A549 (cell line): ENCODE data around the gene ARMCX4. TPM values are rescaled to one million over a fixed set of nuclear protein-coding genes. Genes with fewer than 3 reads are reported as not detected.

Source experiments
- ATAC-seq, 2 experiments: fragments of 200-7000 bp in 1 of 2; fragments of >200 bp in 1 of 2; cut with Nextera tagmentation in 1 of 2; cut with Tn5 transposase in 1 of 2; 3 replicates each; pipeline versions ENCODE4 v1.8.0 to v1.9.1; 2018 to 2020; ENCODE audit warnings: mild to moderate bottlenecking in 1 of 2, moderate library complexity in 1 of 2
- CTCF ChIA-PET: fragments of 300-600 bp; sonication (Branson Sonifier 250); formaldehyde crosslinking; extraction: SDS; loops from one replicate; lab custom pipeline; 2021; ENCODE audit warnings: antibody characterized with exemption, inconsistent platforms; lab: Yijun Ruan, JAX
- POLR2A ChIA-PET: fragments of 350-600 bp; formaldehyde crosslinking; extraction: SDS; loops from one replicate; lab custom pipeline; 2021; ENCODE audit warnings: antibody characterized with exemption, inconsistent platforms; lab: Yijun Ruan, JAX
- DNase-seq, 2 experiments: peaks; one replicate each; pipeline versions ENCODE4 v3.0.0 to v3.0.0-alpha.2; 2011 to 2016; ENCODE audit warnings: low read depth in 1 of 2, low spot score in 1 of 2
- FAIRE-seq: peaks from 2 replicates; lab custom pipeline; 2011; peaks lifted over from hg19 to GRCh38; lab: Jason Lieb, UNC
- H3K27ac ChIP-seq, 2 experiments: fragments of >200 bp; sonication (Bioruptor Twin); formaldehyde crosslinking; 3 replicates each; pipeline ENCODE4 v1.5.1; 2016 to 2017
- H3K4me1 ChIP-seq: fragments of >200 bp; sonication (Bioruptor Twin); formaldehyde crosslinking; 3 replicates; pipeline ENCODE4 v1.6.1; 2016
- H3K4me2 ChIP-seq: fragments of >200 bp; sonication (Bioruptor Twin); formaldehyde crosslinking; 3 replicates; pipeline ENCODE4 v1.6.1; 2016
- H3K4me3 ChIP-seq: fragments of >200 bp; sonication (Bioruptor Twin); formaldehyde crosslinking; 3 replicates; pipeline ENCODE4 v1.5.1; 2016
- H3K9me3 ChIP-seq: fragments of >200 bp; sonication (Bioruptor Twin); formaldehyde crosslinking; 3 replicates; pipeline ENCODE4 v1.6.1; 2016
- EHMT2 ChIP-seq: fragments of 200-600 bp; sonication (generic); IDR thresholded peaks from 2 replicates; pipeline ENCODE4 v1.6.1; 2016; ENCODE audit warnings: antibody characterized with exemption, low read depth, mild to moderate bottlenecking, moderate library complexity
- EP300 ChIP-seq, 2 experiments: fragments of >200 bp; sonication (Bioruptor Twin); formaldehyde crosslinking; IDR thresholded peaks; 2 replicates in 1 of 2; 3 replicates in 1 of 2; pipeline ENCODE4 v1.6.1; 2016 to 2017
- ESRRA ChIP-seq: fragments of 150-350 bp; IDR thresholded peaks from 2 replicates; pipeline ENCODE4 v1.6.1; 2014; ENCODE audit warnings: mild to moderate bottlenecking, low read length, borderline replicate concordance
- FOXS1 ChIP-seq: fragments of 250-450 bp; sonication (Bioruptor Pico); IDR thresholded peaks from 2 replicates; pipeline ENCODE4 v1.5.0; 2020; ENCODE audit warnings: mild to moderate bottlenecking, moderate library complexity
- GATA3 ChIP-seq: IDR thresholded peaks from 2 replicates; pipeline ENCODE4 v1.6.1; 2012; ENCODE audit warnings: borderline replicate concordance
- HDAC2 ChIP-seq: fragments of 200-600 bp; sonication (generic); IDR thresholded peaks from 2 replicates; pipeline ENCODE4 v1.6.1; 2016
- JUN ChIP-seq, 2 experiments: fragments of >200 bp; sonication (Bioruptor Twin); formaldehyde crosslinking; IDR thresholded peaks; 2 replicates in 1 of 2; 3 replicates in 1 of 2; pipeline ENCODE4 v1.6.1; 2016 to 2017
- KDM1A ChIP-seq: fragments of 200-600 bp; sonication (generic); IDR thresholded peaks from 2 replicates; pipeline ENCODE4 v1.6.1; 2016; ENCODE audit warnings: low read depth, mild to moderate bottlenecking
- MYC ChIP-seq: IDR thresholded peaks from 2 replicates; pipeline ENCODE4 v1.6.1; 2012; ENCODE audit warnings: mild to moderate bottlenecking, inconsistent platforms, low read length, improper control_type of control experiment, borderline replicate concordance
- NPAS2 ChIP-seq: fragments of 250-450 bp; sonication (Bioruptor Pico); IDR thresholded peaks from 2 replicates; pipeline ENCODE4 v1.8.0; 2022; ENCODE audit warnings: mild to moderate bottlenecking, moderate library complexity, borderline replicate concordance
- POLR2A ChIP-seq: IDR thresholded peaks from 2 replicates; pipeline ENCODE4 v1.6.1; 2012; ENCODE audit warnings: mild to moderate bottlenecking, low read length
- POLR2AphosphoS2 ChIP-seq: conservative IDR thresholded peaks from 2 replicates; pipeline ENCODE4 v1.6.1; 2012; ENCODE audit warnings: low read length, improper control_type of control experiment, inconsistent platforms
- RARB ChIP-seq: fragments of 250-450 bp; sonication (Bioruptor Pico); IDR thresholded peaks from 2 replicates; pipeline ENCODE4 v1.8.0; 2021; ENCODE audit warnings: mild to moderate bottlenecking, moderate library complexity
- RCOR1 ChIP-seq: fragments of 150-350 bp; IDR thresholded peaks from 2 replicates; pipeline ENCODE4 v1.6.1; 2014; ENCODE audit warnings: antibody characterized with exemption, low read length, low read depth
- TP53 ChIP-seq: fragments of 250-450 bp; sonication (Bioruptor Pico); IDR thresholded peaks from 2 replicates; pipeline ENCODE4 v1.5.0; 2021; ENCODE audit warnings: mild to moderate bottlenecking, moderate library complexity
- ZFP36 ChIP-seq: fragments of 450-650 bp; IDR thresholded peaks from 2 replicates; pipeline ENCODE4 v1.6.1; 2014; ENCODE audit warnings: borderline replicate concordance; ENCODE audit not compliant: partially characterized antibody
- ZSCAN20 ChIP-seq: fragments of 250-450 bp; sonication (Bioruptor Pico); IDR thresholded peaks from 2 replicates; pipeline ENCODE4 v1.8.0; 2022; ENCODE audit warnings: mild to moderate bottlenecking, moderate library complexity
- WGBS: methylation state at CpG from one replicate; pipeline ENCODE4 v1.1.6; 2017; ENCODE audit errors: missing lambda C conversion rate; 5-methylcytosine and 5-hydroxymethylcytosine counted together
- polyA minus RNA-seq: library from RNA; depleted of rRNA, polyadenylated mRNA; stranded (reverse); fragments of >200 nt; gene quantifications from 2 replicates; pipeline ENCODE4 v1.2.3, GENCODE V29; 2011; rRNA and poly(A)+ RNA removed
- polyA plus RNA-seq, 4 experiments: library from polyadenylated mRNA; depleted of rRNA in 3 of 4; stranded (reverse); fragments of >200 nt; fragmentation: RNase III in 1 of 4; extraction: RNeasy Plus Mini Kit Qiagen cat#74134 plus additional on column Dnase treatment in 1 of 4; gene quantifications; 2 replicates in 3 of 4; 3 replicates in 1 of 4; pipeline ENCODE4 v1.2.3, GENCODE V29; 2011 to 2017
- TF ChIP-seq, protein P1 (sequence below): fragments of 150-350 bp; IDR thresholded peaks from 2 replicates; pipeline ENCODE4 v1.6.1; 2014; ENCODE audit warnings: low read depth, mild to moderate bottlenecking, low read length
- TF ChIP-seq, protein P2 (sequence below): fragments of >200 bp; sonication (Bioruptor Twin); formaldehyde crosslinking; IDR thresholded peaks from 3 replicates; pipeline ENCODE4 v1.6.1; 2016
- TF ChIP-seq, protein P3 (sequence below): fragments of >200 bp; sonication (Bioruptor Twin); formaldehyde crosslinking; IDR thresholded peaks from 3 replicates; pipeline ENCODE4 v1.5.1; 2016
- TF ChIP-seq, protein P4 (sequence below): fragments of >200 bp; sonication (Bioruptor Twin); formaldehyde crosslinking; IDR thresholded peaks from 2 replicates; pipeline ENCODE4 v1.6.1; 2016
- TF ChIP-seq, protein P5 (sequence below): fragments of 250-450 bp; sonication (Bioruptor Pico); IDR thresholded peaks from 2 replicates; pipeline ENCODE4 v1.5.0; 2021; ENCODE audit warnings: mild to moderate bottlenecking, moderate library complexity, borderline replicate concordance
- TF ChIP-seq, protein P6 (sequence below): fragments of 450-650 bp; IDR thresholded peaks from 2 replicates; pipeline ENCODE4 v1.6.1; 2014; ENCODE audit warnings: antibody characterized with exemption
- TF ChIP-seq, protein P7 (sequence below): fragments of 250-450 bp; sonication (Bioruptor Pico); IDR thresholded peaks from 2 replicates; pipeline ENCODE4 v1.5.0; 2020; ENCODE audit warnings: low read depth, mild to moderate bottlenecking, moderate library complexity

The ARMCX4 gene
- 1.3 and 1.4 TPM in 2 replicates for polyA plus RNA-seq (2011; rRNA removed)
- polyA plus RNA-seq (2012; cell fraction: cytosol; rRNA removed), result 0.52 and 1.0 TPM in 2 replicates
- polyA plus RNA-seq (2012; cell fraction: nucleus; rRNA removed), result 0.35 and 1.8 TPM in 2 replicates
- polyA plus RNA-seq (2017; fragmentation: RNase III; extraction: RNeasy Plus Mini Kit Qiagen cat#74134 plus additional on column Dnase treatment), result 1.2 to 2.0 TPM (median 1.6 TPM) in 3 replicates
- 0.58 and 0.95 TPM in 2 replicates for polyA minus RNA-seq

DNA sequence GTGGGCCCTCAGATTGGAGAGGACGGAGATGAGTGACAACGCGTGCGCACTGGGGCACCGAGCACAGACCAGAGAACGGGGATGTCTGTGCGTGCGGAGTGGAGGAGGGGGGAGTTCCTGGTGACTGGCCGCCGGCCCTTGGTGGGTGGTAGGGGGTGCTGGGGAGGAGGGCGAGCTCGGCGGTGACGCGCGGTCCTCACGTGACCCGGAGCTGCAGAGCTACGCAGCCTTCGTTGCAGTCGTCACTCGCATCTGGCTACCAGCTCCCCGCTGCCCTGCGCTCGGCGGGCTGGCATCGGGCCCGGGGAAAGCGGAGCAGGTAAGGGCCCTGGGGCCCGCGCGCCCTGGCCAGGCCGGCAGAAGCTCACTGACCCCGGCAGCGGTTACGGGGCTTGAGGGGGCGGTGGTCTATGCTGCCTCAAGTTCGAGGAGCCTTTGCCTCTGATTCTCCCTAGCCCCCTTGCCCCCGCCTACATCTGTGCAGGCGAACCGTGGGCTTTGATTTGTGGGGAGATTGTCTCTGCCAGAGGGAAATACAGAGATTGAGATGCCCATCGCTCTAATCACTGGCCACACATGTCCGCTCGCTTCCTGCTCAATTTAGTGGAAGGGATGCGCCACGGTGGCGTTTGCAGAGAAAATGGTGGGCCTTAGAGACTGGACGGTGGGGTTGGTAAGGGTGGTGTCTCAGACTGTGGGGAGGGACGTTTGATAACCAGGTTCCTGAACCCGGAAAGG is at the start of gene ARMCX4:
Gene ARMCX4 (plus strand): TSS at position 245 of the 738 bp plus-strand sequence. CDS start 3,134 bp downstream, outside the sequence.
- TF ChIP-seq, protein P1, sequence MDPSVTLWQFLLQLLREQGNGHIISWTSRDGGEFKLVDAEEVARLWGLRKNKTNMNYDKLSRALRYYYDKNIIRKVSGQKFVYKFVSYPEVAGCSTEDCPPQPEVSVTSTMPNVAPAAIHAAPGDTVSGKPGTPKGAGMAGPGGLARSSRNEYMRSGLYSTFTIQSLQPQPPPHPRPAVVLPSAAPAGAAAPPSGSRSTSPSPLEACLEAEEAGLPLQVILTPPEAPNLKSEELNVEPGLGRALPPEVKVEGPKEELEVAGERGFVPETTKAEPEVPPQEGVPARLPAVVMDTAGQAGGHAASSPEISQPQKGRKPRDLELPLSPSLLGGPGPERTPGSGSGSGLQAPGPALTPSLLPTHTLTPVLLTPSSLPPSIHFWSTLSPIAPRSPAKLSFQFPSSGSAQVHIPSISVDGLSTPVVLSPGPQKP, result no peak
- no peak for TF ChIP-seq GATA3
- TF ChIP-seq MYC, result no peak
- no peak for TF ChIP-seq JUN (IDR thresholded peaks at IDR 0.05)
- no peak for TF ChIP-seq ZSCAN20 (CRISPR knock-in tag)
- TF ChIP-seq TP53, result no peak
- TF ChIP-seq POLR2AphosphoS2, result no peak
- Histone ChIP-seq H3K9me3 (no peaks in the 10 kb centered on the region), H3K27ac (no peak within 1 kb of the TSS), H3K4me2 (peak within 1 kb of the TSS; percentile 51), H3K4me1 (no peaks in the 10 kb centered on the region), H3K4me3 (no peak within 1 kb of the TSS)
- ChIA-PET POLR2A (no interaction called here), CTCF (interaction anchor here (1.0 kb wide), 1 partner anchor 22 kb away, joined by 3 read pairs; no protein-coding TSS in a partner anchor)
- no peak for FAIRE-seq
- WGBS, result 76% methylated on average over 30 of the region's 50 CpGs
- no peak for DNase-seq
- peak; percentile 54 to 66; a peak in 4 of 6 replicates for ATAC-seq

DNA sequence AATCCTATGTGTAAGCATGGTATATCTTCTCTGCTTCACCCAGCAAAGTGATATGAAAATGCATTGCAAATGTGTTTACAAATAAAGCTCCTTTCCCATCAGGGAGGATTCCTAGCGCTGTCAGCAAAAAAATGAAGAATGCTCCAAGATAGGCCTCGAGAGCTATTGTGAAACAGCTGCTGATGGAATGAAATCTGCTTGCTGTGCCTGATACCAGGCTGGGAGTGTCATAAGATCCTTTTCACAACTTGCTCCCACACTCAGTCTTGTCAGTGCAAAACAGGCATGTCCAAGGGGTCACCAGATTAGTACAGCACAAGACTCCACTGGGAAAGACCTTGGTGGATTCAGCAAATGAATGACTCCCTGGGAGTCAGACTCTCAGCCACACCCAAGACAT is 43.2 kb upstream of the ARMCX4 start:
- DNase-seq (no peak), FAIRE-seq (peak; percentile 77), ATAC-seq (no peak)
- no peaks in the 10 kb centered on the region for H3K4me1 ChIP-seq
- no peak overlapping the region for H3K4me3 ChIP-seq
- H3K9me3 ChIP-seq, result no peaks in the 10 kb centered on the region
- H3K4me2 ChIP-seq, result no peak overlapping the region
- POLR2A ChIA-PET, result no interaction called here
- no peak overlapping the region for H3K27ac ChIP-seq
- 65% methylated on average over 2 of the region's 2 CpGs for WGBS
- CTCF ChIA-PET, result no interaction called here
- TF ChIP-seq, protein P2, sequence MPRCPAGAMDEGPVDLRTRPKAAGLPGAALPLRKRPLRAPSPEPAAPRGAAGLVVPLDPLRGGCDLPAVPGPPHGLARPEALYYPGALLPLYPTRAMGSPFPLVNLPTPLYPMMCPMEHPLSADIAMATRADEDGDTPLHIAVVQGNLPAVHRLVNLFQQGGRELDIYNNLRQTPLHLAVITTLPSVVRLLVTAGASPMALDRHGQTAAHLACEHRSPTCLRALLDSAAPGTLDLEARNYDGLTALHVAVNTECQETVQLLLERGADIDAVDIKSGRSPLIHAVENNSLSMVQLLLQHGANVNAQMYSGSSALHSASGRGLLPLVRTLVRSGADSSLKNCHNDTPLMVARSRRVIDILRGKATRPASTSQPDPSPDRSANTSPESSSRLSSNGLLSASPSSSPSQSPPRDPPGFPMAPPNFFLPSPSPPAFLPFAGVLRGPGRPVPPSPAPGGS, result no peak
- TF ChIP-seq MYC (no peak), TP53 (no peak), ESRRA (no peak), KDM1A (no peak), GATA3 (no peak), RARB (CRISPR knock-in tag) (no peak)
- TF ChIP-seq, protein P3, sequence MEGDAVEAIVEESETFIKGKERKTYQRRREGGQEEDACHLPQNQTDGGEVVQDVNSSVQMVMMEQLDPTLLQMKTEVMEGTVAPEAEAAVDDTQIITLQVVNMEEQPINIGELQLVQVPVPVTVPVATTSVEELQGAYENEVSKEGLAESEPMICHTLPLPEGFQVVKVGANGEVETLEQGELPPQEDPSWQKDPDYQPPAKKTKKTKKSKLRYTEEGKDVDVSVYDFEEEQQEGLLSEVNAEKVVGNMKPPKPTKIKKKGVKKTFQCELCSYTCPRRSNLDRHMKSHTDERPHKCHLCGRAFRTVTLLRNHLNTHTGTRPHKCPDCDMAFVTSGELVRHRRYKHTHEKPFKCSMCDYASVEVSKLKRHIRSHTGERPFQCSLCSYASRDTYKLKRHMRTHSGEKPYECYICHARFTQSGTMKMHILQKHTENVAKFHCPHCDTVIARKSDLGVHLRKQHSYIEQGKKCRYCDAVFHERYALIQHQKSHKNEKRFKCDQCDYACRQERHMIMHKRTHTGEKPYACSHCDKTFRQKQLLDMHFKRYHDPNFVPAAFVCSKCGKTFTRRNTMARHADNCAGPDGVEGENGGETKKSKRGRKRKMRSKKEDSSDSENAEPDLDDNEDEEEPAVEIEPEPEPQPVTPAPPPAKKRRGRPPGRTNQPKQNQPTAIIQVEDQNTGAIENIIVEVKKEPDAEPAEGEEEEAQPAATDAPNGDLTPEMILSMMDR, result no peak

DNA sequence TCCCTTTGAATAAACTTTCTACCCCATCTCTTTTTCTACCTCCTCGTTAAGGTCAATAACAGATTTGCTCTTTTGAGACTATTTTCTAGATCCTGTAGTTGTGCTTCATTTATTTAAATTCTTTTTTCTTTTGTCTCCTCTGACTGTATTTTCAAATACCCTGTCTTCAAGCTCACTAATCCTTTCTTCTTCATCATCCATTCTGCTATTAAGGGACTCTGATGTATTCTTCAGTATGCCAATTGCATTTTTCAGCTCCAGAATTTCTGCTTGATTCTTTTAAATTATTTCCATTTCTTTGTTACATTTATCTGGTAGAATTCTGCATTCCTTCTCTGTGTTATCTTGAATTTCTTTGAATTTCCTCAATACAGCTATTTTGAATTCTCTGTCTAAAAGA is 36.0 kb upstream of the ARMCX4 start:
- ChIA-PET CTCF (interaction anchor here (1.3 kb wide), 1 partner anchor 34 kb away, joined by 4 read pairs; no protein-coding TSS in a partner anchor), POLR2A (no interaction called here)
- Histone ChIP-seq H3K4me1 (no peaks in the 10 kb centered on the region), H3K4me3 (no peak overlapping the region), H3K4me2 (no peak overlapping the region), H3K27ac (no peak overlapping the region), H3K9me3 (no peaks in the 10 kb centered on the region)
- 67% methylated on average over 1 of the region's 1 CpG for WGBS
- FAIRE-seq (no peak), DNase-seq (no peak), ATAC-seq (no peak)
- no peak for TF ChIP-seq EP300 (IDR thresholded peaks at IDR 0.05)
- TF ChIP-seq ZSCAN20 (CRISPR knock-in tag), result no peak
- TF ChIP-seq, protein P4, sequence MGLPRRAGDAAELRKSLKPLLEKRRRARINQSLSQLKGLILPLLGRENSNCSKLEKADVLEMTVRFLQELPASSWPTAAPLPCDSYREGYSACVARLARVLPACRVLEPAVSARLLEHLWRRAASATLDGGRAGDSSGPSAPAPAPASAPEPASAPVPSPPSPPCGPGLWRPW, result no peak
- TF ChIP-seq POLR2A, result no peak
- no peak for TF ChIP-seq ZFP36
- no peak for TF ChIP-seq EHMT2
- TF ChIP-seq, protein P5, sequence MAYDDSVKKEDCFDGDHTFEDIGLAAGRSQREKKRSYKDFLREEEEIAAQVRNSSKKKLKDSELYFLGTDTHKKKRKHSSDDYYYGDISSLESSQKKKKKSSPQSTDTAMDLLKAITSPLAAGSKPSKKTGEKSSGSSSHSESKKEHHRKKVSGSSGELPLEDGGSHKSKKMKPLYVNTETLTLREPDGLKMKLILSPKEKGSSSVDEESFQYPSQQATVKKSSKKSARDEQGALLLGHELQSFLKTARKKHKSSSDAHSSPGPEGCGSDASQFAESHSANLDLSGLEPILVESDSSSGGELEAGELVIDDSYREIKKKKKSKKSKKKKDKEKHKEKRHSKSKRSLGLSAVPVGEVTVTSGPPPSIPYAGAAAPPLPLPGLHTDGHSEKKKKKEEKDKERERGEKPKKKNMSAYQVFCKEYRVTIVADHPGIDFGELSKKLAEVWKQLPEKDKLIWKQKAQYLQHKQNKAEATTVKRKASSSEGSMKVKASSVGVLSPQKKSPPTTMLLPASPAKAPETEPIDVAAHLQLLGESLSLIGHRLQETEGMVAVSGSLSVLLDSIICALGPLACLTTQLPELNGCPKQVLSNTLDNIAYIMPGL (CRISPR knock-in tag), result no peak
- no peak for TF ChIP-seq MYC
- TF ChIP-seq RCOR1, result no peak
- no peak for TF ChIP-seq KDM1A
- TF ChIP-seq, protein P6, sequence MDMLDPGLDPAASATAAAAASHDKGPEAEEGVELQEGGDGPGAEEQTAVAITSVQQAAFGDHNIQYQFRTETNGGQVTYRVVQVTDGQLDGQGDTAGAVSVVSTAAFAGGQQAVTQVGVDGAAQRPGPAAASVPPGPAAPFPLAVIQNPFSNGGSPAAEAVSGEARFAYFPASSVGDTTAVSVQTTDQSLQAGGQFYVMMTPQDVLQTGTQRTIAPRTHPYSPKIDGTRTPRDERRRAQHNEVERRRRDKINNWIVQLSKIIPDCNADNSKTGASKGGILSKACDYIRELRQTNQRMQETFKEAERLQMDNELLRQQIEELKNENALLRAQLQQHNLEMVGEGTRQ, result no peak
- no peak for TF ChIP-seq HDAC2
- TF ChIP-seq FOXS1 (CRISPR knock-in tag), result no peak
- TF ChIP-seq, protein P7, sequence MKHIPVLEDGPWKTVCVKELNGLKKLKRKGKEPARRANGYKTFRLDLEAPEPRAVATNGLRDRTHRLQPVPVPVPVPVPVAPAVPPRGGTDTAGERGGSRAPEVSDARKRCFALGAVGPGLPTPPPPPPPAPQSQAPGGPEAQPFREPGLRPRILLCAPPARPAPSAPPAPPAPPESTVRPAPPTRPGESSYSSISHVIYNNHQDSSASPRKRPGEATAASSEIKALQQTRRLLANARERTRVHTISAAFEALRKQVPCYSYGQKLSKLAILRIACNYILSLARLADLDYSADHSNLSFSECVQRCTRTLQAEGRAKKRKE (CRISPR knock-in tag), result no peak
- TF ChIP-seq NPAS2 (CRISPR knock-in tag), result no peak
